Amniotic stem cell (primary cell): ENCODE data around the gene PPM1M.
"Not testable (repeated sequence)": the region's sequence is repeated elsewhere in the genome, so short reads cannot be mapped to it uniquely, and the experiment has no call there.

Source experiments
- DNase-seq: peaks from one replicate; lab custom pipeline; 2025; lab: John Stamatoyannopoulos, UW

Gene PPM1M

GRCh38 chr3:52277972-52278509 lies 32.5 kb downstream of the PPM1M start:
- DNase-seq = no peak

- DNase-seq = peak; percentile 90
These were observed 33.0 kb downstream of the PPM1M start, which contains the start of gene WDR82 for GRCh38 chr3:52278510-52279069. WDR82 (minus strand) TSS chr3:52278649; CDS start chr3:52278361, 288 bp downstream.

- DNase-seq = no peak
These were observed 34.0 kb downstream of the PPM1M start for GRCh38 chr3:52279596-52279995.

- DNase-seq = no peak
These were observed 34.5 kb downstream of the PPM1M start for GRCh38 chr3:52280050-52280461.

- DNase-seq = no peak
These were observed 36.6 kb downstream of the PPM1M start for GRCh38 chr3:52281981-52282801.

GRCh38 chr3:52283306-52283705 lies 37.7 kb downstream of the PPM1M start:
- no peak for DNase-seq

GRCh38 chr3:52284051-52284450 lies 38.5 kb downstream of the PPM1M start:
- DNase-seq = not testable (repeated sequence)

- no peak for DNase-seq
These were observed 41.2 kb downstream of the PPM1M start for GRCh38 chr3:52286777-52287110.

GRCh38 chr3:52288674-52289073 lies 43.1 kb downstream of the PPM1M start:
- DNase-seq = no peak

- no peak for DNase-seq
These were observed 43.8 kb downstream of the PPM1M start for GRCh38 chr3:52289338-52289746.

- DNase-seq = no peak
These were observed 44.4 kb downstream of the PPM1M start for GRCh38 chr3:52289747-52290595.

- no peak for DNase-seq
These were observed 45.3 kb downstream of the PPM1M start for GRCh38 chr3:52290596-52291507.

GRCh38 chr3:52291508-52292181 lies 46.1 kb downstream of the PPM1M start:
- DNase-seq = no peak

- no peak for DNase-seq
These were observed 46.9 kb downstream of the PPM1M start for GRCh38 chr3:52292247-52293065.

GRCh38 chr3:52293491-52294319 lies 48.1 kb downstream of the PPM1M start:
- no peak for DNase-seq

GRCh38 chr3:52294320-52295150 lies 49.0 kb downstream of the PPM1M start:
- DNase-seq = no peak

GRCh38 chr3:52295671-52296208 lies 50.2 kb downstream of the PPM1M start:
- DNase-seq = no peak
